OCI-LY3 (cell line): ENCODE results near the gene PRDM1.
"Not testable (repeated sequence)": the region's sequence is repeated elsewhere in the genome, so short reads cannot be mapped to it uniquely, and the experiment has no call there.

Source experiments
- H2AFZ ChIP-seq: fragments of 200-600, 300-600 bp; shearing (Covaris generic); 2 replicates; pipeline ENCODE4 v1.6.0; 2014; ENCODE audit warnings: antibody characterized with exemption, low read depth, low read length
- H3K27ac ChIP-seq: fragments of 200-600, 300-600 bp; sonication (generic); 2 replicates; pipeline ENCODE4 v1.5.1; 2014; ENCODE audit warnings: mild to moderate bottlenecking, low read length, moderate library complexity, mixed read lengths
- H3K27me3 ChIP-seq: fragments of 200-600, 300-600 bp; sonication (generic); 2 replicates; pipeline ENCODE4 v1.6.1; 2014; ENCODE audit warnings: low read depth, low read length, mixed read lengths
- H3K36me3 ChIP-seq: fragments of 200-600, 300-600 bp; sonication (generic); replicated peaks from 2 replicates; pipeline ENCODE3; 2014; ENCODE audit warnings: low read depth, low read length, mixed read lengths
- H3K4me1 ChIP-seq: fragments of 300-600, 200-600 bp; sonication (generic); 2 replicates; pipeline ENCODE4 v1.6.1; 2014; ENCODE audit warnings: low read length, mixed read lengths
- H3K4me2 ChIP-seq: fragments of 200-600, 300-600 bp; sonication (generic); 2 replicates; pipeline ENCODE4 v1.6.1; 2014; ENCODE audit warnings: low read length, mixed read lengths
- H3K4me3 ChIP-seq: fragments of 300-600, 200-600 bp; sonication (generic); 2 replicates; pipeline ENCODE4 v1.5.1; 2014; ENCODE audit warnings: antibody characterized with exemption, mild to moderate bottlenecking, low read length, moderate library complexity
- H3K79me2 ChIP-seq: fragments of 300-600, 200-600 bp; shearing (Covaris generic); 2 replicates; pipeline ENCODE4 v1.6.1; 2014; ENCODE audit warnings: mild to moderate bottlenecking, low read length, mixed read lengths
- H3K9ac ChIP-seq: fragments of 300-600, 200-600 bp; shearing (Covaris generic); 2 replicates; pipeline ENCODE4 v1.6.0; 2014; ENCODE audit warnings: mild to moderate bottlenecking, low read length, moderate library complexity
- H3K9me3 ChIP-seq: fragments of 200-600, 300-600 bp; shearing (Covaris generic); 2 replicates; pipeline ENCODE4 v1.6.1; 2014; ENCODE audit warnings: low read length, mixed read lengths; ENCODE audit not compliant: insufficient read depth
- H4K20me1 ChIP-seq: fragments of 200-600, 300-600 bp; sonication (generic); 2 replicates; pipeline ENCODE4 v1.6.1; 2016; ENCODE audit warnings: low read length, mixed read lengths; ENCODE audit not compliant: insufficient read depth
- EZH2phosphoT487 ChIP-seq: fragments of 200-600 bp; shearing (Covaris generic); IDR thresholded peaks from 2 replicates; pipeline ENCODE4 v1.6.1; 2018; ENCODE audit warnings: antibody characterized with exemption, mixed run types, low read depth
- TF ChIP-seq, protein P1 (sequence below): fragments of 200-600, 300-600 bp; sonication (generic); IDR thresholded peaks from 2 replicates; pipeline ENCODE4 v1.5.1; 2014; ENCODE audit warnings: antibody characterized with exemption, low read length, low read depth

Gene PRDM1

DNA sequence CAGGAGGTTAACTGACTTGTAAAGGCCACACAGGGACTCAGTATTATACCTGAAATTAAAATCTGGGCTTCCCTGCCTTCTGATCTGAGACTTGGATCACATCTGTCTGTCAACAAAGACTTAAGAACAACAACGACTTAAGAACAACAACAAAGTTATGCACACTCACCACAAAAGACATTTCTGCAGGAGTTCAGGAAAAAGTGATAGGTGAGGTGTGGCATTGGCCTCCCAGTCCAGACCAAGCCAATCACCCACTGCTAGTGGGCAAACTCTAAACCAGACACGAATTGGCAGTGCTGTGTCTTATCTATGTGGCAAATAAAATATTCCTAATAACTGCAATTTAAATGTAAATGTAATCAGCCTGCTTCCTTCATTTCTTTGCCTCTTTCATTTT is 61.3 kb downstream of the PRDM1 start:
- H4K20me1 ChIP-seq = no peaks in the 10 kb centered on the region
- no peaks in the 10 kb centered on the region for H3K9me3 ChIP-seq
- H3K79me2 ChIP-seq = no peaks in the 10 kb centered on the region
- peaks cover 61% of the 10 kb centered on the region for H3K4me1 ChIP-seq
- TF ChIP-seq, protein P1, sequence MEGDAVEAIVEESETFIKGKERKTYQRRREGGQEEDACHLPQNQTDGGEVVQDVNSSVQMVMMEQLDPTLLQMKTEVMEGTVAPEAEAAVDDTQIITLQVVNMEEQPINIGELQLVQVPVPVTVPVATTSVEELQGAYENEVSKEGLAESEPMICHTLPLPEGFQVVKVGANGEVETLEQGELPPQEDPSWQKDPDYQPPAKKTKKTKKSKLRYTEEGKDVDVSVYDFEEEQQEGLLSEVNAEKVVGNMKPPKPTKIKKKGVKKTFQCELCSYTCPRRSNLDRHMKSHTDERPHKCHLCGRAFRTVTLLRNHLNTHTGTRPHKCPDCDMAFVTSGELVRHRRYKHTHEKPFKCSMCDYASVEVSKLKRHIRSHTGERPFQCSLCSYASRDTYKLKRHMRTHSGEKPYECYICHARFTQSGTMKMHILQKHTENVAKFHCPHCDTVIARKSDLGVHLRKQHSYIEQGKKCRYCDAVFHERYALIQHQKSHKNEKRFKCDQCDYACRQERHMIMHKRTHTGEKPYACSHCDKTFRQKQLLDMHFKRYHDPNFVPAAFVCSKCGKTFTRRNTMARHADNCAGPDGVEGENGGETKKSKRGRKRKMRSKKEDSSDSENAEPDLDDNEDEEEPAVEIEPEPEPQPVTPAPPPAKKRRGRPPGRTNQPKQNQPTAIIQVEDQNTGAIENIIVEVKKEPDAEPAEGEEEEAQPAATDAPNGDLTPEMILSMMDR = no peak
- no peak for TF ChIP-seq EZH2phosphoT487
- H3K9ac ChIP-seq = no peak overlapping the region
- no peak overlapping the region for H3K4me2 ChIP-seq
- no peak overlapping the region for H3K4me3 ChIP-seq
- no peak overlapping the region for H3K27ac ChIP-seq
- H3K36me3 ChIP-seq = no peaks in the 10 kb centered on the region
- no peaks in the 10 kb centered on the region for H3K27me3 ChIP-seq
- no peak overlapping the region for H2AFZ ChIP-seq

DNA sequence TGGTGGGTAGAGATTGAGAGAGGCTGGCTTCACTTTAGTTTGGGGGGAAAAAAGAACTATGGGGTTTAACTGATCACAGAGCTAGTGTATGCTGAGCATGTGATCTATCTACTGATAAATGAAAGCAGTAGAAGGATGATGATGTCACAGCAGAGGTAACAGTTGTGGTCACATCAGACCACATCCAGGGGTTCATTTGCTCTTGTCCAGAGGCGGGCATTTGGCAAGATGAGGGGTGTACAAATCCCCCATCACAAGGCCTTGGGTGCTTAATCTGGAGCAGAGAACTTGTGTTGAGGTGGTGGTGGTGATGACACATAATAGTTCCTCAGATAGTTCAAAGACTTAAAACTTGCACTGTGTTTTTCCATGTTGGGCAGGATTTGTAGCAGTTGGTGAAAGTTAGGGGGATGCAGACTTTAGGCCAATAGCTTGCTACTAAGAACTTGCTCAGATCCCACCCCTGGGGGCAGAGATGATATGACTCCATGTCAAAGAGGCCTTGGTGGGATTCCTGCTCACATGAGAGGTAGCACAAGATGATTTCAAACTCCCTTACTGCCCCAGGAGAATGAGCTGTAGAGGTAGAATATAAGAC is 63.4 kb downstream of the PRDM1 start:
- no peak overlapping the region for H3K4me3 ChIP-seq
- TF ChIP-seq EZH2phosphoT487 = no peak
- TF ChIP-seq, protein P1 = no peak
- no peak overlapping the region for H3K4me2 ChIP-seq
- no peaks in the 10 kb centered on the region for H3K79me2 ChIP-seq
- peaks cover 57% of the 10 kb centered on the region for H3K4me1 ChIP-seq
- H3K27me3 ChIP-seq = no peaks in the 10 kb centered on the region
- H2AFZ ChIP-seq = no peak overlapping the region
- H3K9ac ChIP-seq = no peak overlapping the region
- no peaks in the 10 kb centered on the region for H3K36me3 ChIP-seq
- H3K9me3 ChIP-seq = no peaks in the 10 kb centered on the region
- no peaks in the 10 kb centered on the region for H4K20me1 ChIP-seq
- H3K27ac ChIP-seq = no peak overlapping the region

DNA sequence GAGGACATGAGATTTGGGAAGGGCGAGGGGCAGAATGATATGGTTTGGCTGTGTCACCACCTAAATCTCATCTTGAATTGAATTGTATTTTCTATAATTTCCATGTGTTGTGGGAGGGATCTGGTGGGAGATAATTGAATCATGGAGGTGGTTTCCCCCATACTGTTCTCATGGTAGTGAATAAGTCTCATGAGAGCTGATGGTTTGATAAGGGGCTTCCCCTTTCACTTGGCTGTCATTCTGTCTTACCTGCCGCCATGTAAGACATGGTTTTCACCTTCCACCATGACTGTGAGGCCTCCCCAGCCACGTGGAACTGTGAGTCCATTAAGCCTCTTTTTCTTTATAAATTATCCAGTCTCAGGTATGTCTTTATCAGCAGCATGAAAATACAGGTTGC is 66.3 kb downstream of the PRDM1 start:
- H3K4me3 ChIP-seq, H3K27me3 ChIP-seq, H3K4me2 ChIP-seq, H3K79me2 ChIP-seq, H4K20me1 ChIP-seq, H3K9ac ChIP-seq, H3K9me3 ChIP-seq, H3K36me3 ChIP-seq, H3K27ac ChIP-seq, H2AFZ ChIP-seq: not testable (repeated sequence)
- peaks cover 53% of the 10 kb centered on the region for H3K4me1 ChIP-seq

DNA sequence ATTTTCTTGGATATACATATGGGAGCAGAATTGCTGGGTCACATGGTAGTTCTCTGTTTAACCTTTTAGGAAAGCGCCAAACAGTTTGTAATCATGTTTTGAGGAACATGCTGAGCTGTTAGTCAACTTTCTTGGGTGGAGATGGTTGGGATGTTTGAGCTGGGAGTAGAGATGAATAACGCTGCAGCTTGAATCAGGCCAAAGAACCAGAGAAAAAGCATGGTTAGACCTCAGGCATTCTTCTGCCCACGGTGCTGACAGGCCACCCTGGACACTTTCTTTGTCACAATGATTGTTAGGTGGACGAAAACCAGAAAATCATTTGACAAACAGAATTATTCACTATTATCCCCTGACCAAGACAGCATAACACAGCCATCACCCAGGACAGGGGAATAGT is 66.8 kb downstream of the PRDM1 start:
- Histone ChIP-seq H3K27ac (no peak overlapping the region), H3K9ac (no peak overlapping the region), H3K4me2 (no peak overlapping the region), H3K27me3 (no peaks in the 10 kb centered on the region), H3K4me3 (no peak overlapping the region), H2AFZ (no peak overlapping the region), H3K9me3 (no peaks in the 10 kb centered on the region), H3K79me2 (no peaks in the 10 kb centered on the region), H3K36me3 (no peaks in the 10 kb centered on the region), H4K20me1 (no peaks in the 10 kb centered on the region), H3K4me1 (peaks cover 53% of the 10 kb centered on the region)
- TF ChIP-seq, protein P1 = no peak
- no peak for TF ChIP-seq EZH2phosphoT487
